ENCODE measurements around the gene C5AR2.
"Not testable (repeated sequence)": the region's sequence is repeated elsewhere in the genome, so short reads cannot be mapped to it uniquely, and the experiment has no call there.

The C5AR2 gene

GRCh38 chr19:47331931-47332547, at the start of gene C5AR2:
TSS of gene C5AR2 (plus strand) at chr19:47332175. CDS start at chr19:47340800, 8,625 bp downstream.
- no peak for TF ChIP-seq CTCF (IDR thresholded peaks at IDR 0.05)
- peak within 1 kb of the TSS in 1 of 2 experiments; percentile 38 for H3K4me3 ChIP-seq (ENCODE audit: low read depth in 1 of 2, low read length in 1 of 2)
- no peaks in the 10 kb centered on the region for H3K9me3 ChIP-seq
- H3K36me3 ChIP-seq: no peaks in the 10 kb centered on the region
- H3K27ac ChIP-seq: peak within 1 kb of the TSS; percentile 97
- H3K4me1 ChIP-seq (ENCODE audit: control insufficient read depth in 1 of 2, insufficient read depth in 1 of 2, low read depth in 1 of 2, low read length in 1 of 2): peaks cover 59 to 65% of the 10 kb centered on the region in 2 experiments
- H3K27me3 ChIP-seq: no peaks in the 10 kb centered on the region

DNA sequence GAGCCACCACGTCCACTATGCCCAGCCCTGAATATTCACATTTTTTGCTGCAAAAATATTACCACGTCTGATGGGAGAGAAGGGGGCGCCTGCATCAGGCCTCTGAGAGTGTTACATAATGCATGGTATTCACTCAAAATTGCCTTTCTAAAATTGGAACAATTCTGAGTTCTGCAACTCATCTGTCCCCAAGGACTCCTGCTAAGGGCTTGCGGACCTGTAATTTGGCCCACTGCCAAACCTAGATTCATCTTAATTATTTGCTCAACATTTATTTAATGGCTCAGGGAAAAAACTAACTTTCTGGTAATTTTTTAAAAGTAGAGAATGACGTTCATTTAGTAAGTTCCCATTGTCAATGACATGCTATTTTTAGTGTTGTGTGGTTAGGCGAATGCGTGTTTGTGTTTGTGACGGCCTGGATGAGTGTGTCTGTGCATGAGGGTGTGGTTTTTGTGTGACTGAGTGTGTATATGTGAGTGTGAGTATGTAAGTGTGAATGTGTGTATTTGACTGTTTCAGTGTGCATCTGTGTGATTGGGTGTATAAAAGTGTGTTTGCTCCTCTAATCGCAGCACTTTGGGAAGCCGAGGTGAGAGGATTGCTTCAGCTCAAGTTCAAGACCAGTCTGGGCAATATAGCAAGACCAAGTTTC, 48.4 kb upstream of the C5AR2 start:
- Histone ChIP-seq H3K36me3 (no peaks in the 10 kb centered on the region), H3K4me1 (ENCODE audit: control insufficient read depth in 1 of 2, insufficient read depth in 1 of 2, low read depth in 1 of 2, low read length in 1 of 2) (peaks cover 0 to 4% of the 10 kb centered on the region in 2 experiments), H3K27me3 (no peaks in the 10 kb centered on the region), H3K4me3 (ENCODE audit: low read depth in 1 of 2, low read length in 1 of 2) (no peak overlapping the region), H3K27ac (no peak overlapping the region), H3K9me3 (no peaks in the 10 kb centered on the region)
- TF ChIP-seq CTCF (IDR thresholded peaks at IDR 0.05): no peak

GRCh38 chr19:47284324-47284899, 47.6 kb upstream of the C5AR2 start:
- peak; percentile 88 for TF ChIP-seq CTCF (IDR thresholded peaks at IDR 0.05)
- Histone ChIP-seq H3K36me3 (no peaks in the 10 kb centered on the region), H3K4me3 (ENCODE audit: low read depth in 1 of 2, low read length in 1 of 2) (no peak overlapping the region), H3K9me3 (no peaks in the 10 kb centered on the region), H3K4me1 (ENCODE audit: control insufficient read depth in 1 of 2, insufficient read depth in 1 of 2, low read depth in 1 of 2, low read length in 1 of 2) (peaks cover 0 to 4% of the 10 kb centered on the region in 2 experiments), H3K27ac (no peak overlapping the region), H3K27me3 (no peaks in the 10 kb centered on the region)

- H3K27me3 ChIP-seq: no peaks in the 10 kb centered on the region
- no peak overlapping the region for H3K4me3 ChIP-seq (ENCODE audit: low read depth in 1 of 2, low read length in 1 of 2)
- H3K9me3 ChIP-seq: no peaks in the 10 kb centered on the region
- H3K27ac ChIP-seq: peak overlapping the region; percentile 55
- no peaks in the 10 kb centered on the region for H3K36me3 ChIP-seq
- peaks cover 17 to 40% of the 10 kb centered on the region in 2 experiments for H3K4me1 ChIP-seq (ENCODE audit: control insufficient read depth in 1 of 2, insufficient read depth in 1 of 2, low read depth in 1 of 2, low read length in 1 of 2)
- peak; percentile 79 for TF ChIP-seq CTCF (IDR thresholded peaks at IDR 0.05)
Measured at GRCh38 chr19:47296036-47296435, 35.9 kb upstream of the C5AR2 start.

DNA sequence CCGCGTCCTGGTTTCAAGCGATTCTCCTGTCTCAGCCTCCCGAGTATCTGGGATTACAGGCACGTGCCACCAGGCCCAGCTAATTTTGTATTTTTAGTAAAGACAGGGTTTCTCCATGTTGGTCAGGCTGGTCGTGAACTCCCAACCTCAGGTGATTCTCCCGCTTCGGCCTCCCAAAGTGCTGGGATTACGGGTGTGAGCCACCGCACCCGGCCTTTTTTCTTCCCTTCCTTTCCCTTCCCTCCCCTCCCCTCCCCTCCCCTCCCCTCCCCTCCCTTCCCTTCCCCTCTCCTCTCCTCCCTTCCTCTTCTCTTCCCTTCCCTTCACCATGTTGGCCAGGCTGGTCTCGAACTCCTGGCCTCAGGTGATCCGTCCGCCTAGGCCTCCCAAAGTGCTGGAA, 31.1 kb upstream of the C5AR2 start:
- not testable (repeated sequence) for H3K4me3 ChIP-seq (ENCODE audit: low read depth in 1 of 2, low read length in 1 of 2); H3K36me3 ChIP-seq
- peak overlapping the region; percentile 92 for H3K27ac ChIP-seq

DNA sequence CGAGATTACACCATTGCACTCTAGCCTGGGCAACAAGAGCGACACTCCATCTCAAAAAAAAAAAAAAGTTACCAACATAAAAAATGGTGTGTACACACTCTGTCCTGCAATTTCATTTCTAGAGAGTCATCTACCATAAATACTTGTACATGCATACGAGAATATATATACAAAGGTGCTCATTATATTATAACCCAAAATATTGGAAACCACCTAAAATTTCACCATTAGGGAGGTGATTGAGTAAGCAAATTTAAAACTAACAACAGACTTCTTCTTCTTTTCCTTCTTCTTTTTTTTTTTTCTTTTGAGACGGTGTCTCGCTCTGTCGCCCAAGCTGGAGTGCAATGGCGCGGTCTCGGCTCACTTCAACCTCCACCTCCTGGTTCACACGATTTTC, 29.7 kb upstream of the C5AR2 start:
- Histone ChIP-seq H3K36me3 (no peaks in the 10 kb centered on the region), H3K9me3 (no peaks in the 10 kb centered on the region), H3K27me3 (no peaks in the 10 kb centered on the region), H3K27ac (peak overlapping the region; percentile 92), H3K4me3 (ENCODE audit: low read depth in 1 of 2, low read length in 1 of 2) (peak overlapping the region in 1 of 2 experiments; percentile 24), H3K4me1 (ENCODE audit: control insufficient read depth in 1 of 2, insufficient read depth in 1 of 2, low read depth in 1 of 2, low read length in 1 of 2) (peaks cover 52 to 57% of the 10 kb centered on the region in 2 experiments)
- TF ChIP-seq CTCF (IDR thresholded peaks at IDR 0.05): no peak

More for the DNA sequence above, 31.1 kb upstream of the C5AR2 start:
- not testable (repeated sequence) for H3K9me3 ChIP-seq, H3K27me3 ChIP-seq
- H3K4me1 ChIP-seq (ENCODE audit: control insufficient read depth in 1 of 2, insufficient read depth in 1 of 2, low read depth in 1 of 2, low read length in 1 of 2): peaks cover 49 to 57% of the 10 kb centered on the region in 2 experiments
